GM19099 (cell line): ENCODE results near the gene NFATC2.

Source experiments
- POLR2A ChIP-seq: IDR thresholded peaks from 3 replicates; pipeline ENCODE4 v1.6.1; 2011; ENCODE audit warnings: low read depth; ENCODE audit not compliant: insufficient read length; ENCODE audit errors: extremely low read depth

NFATC2 gene

DNA sequence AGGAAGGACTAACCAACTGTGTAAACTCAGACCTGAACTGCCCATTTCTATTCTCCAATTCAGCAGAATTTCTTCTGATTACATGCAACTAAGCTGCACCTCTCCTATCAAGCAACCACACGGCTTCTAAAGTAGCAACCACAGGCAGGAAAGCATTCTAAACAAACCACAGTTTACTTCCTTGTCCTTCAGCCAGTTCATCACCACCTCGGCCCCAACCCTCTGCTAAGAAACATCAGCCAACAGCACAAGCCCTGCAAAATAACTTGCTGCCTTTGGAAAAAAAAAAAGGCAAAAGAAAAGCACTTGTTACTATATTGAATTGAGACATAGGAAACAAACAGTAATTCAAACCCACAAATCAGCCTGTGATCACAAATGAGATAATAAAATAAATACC lies 140.3 kb downstream of the NFATC2 start:
- no peak for TF ChIP-seq POLR2A

DNA sequence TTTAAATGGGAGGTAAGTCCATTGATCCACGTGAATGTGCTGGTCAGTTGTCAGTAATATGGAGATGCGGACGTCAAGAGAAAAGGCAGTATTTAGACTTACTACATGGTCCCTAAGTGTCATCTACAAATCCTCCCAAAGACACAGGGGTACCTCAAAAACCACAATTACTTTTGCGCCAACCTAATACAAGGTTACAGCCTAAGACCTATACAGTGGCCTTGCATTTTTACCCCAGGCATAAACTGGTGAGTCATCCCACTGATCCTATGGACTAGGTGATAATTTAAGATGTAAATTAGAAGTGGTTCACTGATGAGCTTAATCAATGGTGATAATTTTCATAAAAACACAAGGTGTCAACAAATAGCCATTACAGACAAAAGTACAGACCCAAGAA lies 141.0 kb downstream of the NFATC2 start:
- TF ChIP-seq POLR2A: no peak

DNA sequence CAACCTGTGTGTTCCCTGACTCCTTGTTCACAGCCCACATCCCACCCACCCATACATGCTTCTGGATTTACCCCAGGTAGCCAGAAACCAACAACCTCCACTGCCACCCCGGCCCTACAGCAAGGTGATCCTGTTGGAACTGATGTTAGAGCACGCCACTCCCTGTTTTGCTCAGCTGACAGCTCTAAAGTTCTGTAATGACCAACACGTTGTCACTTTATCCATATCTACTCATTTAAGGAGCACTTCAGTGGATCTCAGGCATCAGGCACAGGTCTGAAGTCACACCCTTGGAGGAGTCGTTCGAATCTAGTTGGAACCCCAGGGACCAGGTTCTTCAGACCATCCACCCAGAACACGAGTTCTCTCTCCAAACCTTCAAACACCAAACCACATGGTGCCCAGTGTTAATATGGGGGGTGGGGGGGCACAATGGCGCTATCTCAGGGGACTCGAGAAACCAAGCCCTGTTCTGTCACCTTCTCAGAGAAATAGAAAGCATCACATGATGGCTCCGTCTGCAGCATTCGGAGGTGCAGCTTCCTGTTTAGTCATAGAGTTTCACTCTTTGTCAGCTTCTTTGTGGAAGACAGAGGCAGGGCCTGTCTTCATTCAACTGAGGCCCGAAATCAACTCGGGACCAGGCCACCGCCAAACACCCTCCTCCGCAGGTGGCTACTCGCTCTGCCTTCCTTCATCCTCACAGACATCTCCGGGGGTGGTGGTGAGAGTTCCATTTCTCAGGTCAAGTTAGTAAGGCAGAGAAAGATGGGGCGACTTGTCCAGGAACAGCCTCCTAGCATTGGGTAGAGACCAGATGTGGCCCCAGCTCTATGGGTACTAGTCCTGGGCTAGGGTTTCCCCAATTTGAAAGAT lies 142.2 kb downstream of the NFATC2 start:
- TF ChIP-seq POLR2A: peak; percentile 58

DNA sequence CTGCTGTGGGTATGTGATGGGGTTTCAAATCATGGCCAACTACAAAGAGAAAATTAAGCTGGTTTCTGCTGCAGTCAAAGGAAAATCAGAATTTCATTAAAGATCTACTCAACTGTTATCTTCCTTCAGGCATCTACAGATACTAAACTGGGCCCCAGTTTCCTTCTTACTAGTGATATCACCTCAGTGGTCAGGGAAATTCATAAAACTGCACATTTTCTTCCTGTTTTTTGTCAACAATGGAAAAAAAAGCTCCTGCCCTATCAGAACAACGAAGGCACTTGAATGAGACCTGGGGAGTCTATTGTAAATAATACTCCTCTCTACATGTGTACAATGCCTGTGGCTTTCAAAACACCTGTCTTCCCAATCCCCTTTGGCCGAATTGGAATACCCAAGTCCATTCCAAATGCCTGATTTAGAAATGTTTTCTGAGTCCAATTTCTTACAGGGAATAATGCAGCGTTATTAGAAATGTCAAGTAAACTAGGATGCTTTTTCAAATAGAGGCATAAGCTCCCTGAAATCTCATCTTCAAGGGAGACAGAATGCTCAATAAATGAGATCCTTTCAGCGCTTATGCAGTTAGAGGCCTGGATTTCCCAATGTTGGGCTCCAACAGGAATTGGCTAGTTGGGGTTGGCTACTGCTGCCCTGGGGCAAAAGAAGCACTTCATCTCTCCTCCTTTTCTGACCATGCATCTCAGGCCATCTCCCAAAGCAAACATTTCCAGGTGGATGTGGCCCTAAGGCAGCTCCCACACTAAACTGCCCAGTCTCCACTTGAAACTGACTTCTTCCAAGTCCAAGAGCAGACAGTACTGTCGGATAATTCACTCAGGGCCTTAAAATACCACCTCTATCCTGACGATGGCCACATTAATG lies 143.3 kb downstream of the NFATC2 start:
- TF ChIP-seq POLR2A: no peak

DNA sequence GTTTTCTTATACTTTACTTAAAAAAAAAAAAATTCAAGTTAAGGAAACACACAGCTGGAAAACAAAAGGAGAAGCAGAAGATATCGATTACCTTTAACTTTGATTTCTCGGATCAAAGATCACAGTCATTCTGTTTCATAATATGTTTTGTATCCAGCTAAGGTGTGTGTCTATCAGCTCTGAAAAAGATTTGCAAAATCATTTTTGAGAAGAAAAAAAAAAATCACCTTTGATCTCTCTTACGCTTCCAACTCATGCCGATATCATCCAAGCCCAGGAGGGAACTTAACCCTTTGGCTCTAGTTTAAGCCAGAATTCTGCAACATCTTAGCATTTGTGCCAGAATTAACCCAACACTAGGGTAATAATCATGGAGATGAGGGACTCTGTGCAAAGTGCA lies 144.0 kb downstream of the NFATC2 start:
- no peak for TF ChIP-seq POLR2A

DNA sequence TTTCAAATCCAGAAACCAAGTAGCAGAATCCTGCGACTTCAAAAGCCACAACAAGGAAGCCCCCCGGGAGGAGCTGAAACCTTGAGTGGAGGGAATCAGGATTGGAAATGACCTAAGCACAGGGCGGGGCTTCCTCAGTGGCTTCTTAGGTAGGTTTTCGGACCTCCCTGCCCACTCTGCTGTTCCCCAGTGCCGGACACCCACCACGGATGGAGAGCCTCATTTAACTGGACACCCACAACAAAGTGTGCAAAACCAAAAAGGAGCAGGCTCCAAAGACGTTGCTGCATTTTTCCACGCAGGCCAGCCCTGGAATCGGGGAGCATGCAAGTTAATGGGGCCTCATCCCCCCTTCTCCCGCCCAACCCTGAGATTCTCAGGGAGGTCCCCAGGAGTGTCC lies 144.4 kb downstream of the NFATC2 start:
- TF ChIP-seq POLR2A: no peak

DNA sequence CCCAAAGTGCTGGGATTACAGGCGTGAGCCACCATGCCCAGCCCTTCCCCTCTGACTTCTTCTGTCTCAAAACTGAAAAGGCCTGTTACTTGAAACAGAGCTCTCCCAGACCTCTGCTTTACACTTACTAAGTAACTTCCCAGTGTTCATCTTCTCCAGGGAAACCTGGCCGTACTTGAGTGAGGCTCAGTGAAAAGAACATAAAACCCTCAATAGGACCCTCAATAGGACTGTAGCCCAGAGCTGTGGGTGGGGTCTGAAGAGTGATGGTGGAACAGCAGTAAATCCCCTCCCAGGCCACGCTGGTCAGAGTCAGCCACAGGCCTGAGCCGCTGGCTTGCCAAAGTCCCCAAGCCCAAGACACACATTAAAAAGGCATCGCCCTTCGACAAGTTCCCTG lies 145.4 kb downstream of the NFATC2 start:
- no peak for TF ChIP-seq POLR2A

DNA sequence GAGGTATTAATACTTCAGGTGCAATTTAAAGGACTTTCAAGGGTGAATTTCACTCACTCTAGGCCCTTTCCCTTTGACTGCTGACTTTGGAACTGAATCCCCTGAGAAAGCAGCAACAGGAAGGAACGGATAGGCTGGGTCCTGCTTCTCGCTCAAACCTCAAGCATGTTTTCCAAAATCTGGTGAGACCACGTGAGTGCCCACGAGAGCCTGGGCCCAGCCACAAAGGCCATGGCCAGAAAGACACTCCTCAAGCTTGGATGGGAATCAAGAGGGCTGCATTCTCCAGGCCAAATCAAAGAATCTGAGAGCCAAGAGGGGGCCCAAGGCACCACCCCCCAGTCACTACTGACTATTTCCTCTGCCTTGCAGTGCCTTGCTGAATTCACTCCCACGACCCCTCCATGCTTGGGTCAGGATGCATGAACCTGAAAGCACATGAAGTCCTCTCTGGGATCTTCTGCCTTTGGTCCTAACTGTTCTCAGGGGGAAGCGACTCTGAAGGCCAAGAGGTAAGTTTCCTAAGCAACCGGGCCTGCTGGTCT lies 146.1 kb downstream of the NFATC2 start:
- TF ChIP-seq POLR2A: no peak

DNA sequence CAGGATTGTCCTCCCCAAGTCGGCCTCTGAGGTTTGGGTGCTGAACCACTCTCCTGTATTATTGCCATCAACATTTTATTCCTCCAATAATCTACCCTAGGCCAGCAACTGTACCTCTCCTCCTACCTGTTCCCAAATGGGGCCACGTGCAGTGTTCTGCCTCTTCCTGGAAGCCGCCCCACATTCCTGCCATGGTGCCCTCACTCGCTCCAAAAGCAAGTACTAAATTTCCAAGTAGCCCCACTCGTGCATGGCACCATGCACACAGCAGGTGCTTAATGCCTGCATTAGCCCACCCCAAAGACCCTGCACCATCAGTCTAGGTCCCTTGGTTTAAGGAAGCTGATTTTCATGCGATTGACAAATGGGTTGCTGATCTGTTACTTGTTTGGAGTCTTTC lies 147.8 kb downstream of the NFATC2 start:
- no peak for TF ChIP-seq POLR2A

DNA sequence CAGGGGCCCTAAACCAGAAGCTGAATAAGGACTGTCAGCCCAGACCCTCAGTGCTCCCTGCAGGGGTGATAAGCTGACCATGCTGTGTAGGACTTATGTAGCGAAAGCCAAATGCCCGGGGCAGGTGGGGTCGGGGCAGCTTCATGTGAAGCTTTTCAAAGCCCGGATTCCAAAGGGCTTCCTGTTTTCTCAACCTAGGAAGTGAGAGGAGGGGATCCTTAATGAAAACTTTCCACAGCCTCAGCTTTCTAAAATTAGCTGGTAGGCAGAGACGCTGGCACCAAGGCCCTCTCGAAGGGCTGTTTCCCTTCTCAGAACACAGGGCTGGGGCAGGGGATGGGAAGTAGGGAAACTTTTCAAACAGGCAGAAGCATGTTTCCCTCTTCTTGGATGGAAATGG lies 148.9 kb downstream of the NFATC2 start:
- TF ChIP-seq POLR2A: no peak

DNA sequence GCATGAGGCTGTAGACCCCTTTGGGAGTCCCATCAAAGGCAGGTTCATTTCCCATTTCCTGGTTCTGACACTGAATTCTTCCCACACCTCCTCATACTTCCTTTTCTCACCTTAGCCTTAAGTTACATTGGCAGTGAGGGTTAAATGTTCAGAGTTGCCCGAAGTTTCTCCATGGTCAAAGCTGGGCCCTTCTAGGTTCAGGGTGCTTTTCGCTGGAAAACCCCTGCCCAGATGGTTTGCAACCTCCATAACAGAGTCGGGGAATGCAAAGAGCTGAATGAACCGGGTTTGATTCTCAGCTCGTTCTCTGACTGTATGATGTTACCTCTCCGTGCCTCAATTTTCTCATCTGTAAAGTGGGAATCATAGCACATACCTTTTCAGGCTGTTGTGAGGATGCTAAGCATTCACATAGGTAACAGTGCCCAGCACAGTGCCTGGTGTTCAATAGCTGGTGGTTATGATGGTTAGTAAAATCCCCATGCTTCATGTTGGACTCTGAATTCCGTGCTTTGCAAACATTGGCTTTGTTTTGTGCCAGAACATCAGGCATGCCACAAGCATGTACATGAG lies 149.8 kb downstream of the NFATC2 start:
- no peak for TF ChIP-seq POLR2A

DNA sequence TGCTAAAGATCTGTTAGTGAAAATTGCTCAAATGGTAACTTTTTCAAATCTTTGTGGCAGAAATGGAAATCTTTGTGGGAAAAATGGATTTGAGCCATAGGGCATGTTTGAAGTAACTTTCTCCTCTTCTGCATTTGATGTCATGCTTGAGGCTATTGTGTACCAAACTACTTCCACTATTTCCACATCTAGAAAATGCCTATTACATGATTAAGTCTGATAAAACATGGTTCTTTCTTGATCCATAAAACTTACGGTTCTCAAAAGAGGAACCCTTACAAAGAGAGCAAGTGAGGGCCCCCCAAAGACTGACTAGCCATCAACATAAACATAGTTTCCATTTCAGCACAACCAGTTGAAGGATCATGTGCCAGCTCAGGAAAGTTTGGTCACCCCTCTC lies 150.6 kb downstream of the NFATC2 start:
- no peak for TF ChIP-seq POLR2A

DNA sequence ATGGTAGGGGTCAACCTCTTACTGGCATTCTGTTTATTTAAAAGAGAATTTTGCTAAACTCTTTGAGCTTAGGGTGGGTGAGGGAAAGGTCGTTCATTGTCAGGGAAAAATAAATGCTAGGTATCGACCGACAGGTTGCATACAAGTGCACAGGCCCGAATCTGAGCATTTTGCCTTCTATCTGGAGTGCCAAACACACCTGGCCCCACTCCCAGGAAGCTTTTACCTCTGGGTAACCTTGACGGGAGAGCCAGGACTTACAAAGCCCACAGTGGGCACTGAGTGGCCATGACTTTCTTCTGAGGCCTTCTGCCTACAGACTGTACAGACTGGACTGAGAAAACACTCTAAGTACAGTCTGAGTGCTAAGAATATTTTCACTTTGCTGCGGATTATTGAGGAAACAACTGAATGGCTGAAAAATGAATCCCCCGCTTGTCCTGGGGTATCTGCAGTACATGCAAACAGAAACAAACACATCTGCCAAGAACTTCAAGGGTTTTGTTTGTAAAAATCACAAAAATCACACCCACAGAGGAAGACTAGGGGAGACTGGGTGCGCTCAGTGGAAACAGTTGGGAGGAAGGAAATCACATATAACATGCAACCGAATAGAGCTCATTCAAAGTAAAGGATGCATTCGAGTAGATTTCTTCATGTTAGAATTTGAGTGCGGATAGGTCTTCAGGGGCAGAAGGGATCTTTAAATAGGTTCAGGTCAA lies 152.8 kb downstream of the NFATC2 start:
- TF ChIP-seq POLR2A: no peak

DNA sequence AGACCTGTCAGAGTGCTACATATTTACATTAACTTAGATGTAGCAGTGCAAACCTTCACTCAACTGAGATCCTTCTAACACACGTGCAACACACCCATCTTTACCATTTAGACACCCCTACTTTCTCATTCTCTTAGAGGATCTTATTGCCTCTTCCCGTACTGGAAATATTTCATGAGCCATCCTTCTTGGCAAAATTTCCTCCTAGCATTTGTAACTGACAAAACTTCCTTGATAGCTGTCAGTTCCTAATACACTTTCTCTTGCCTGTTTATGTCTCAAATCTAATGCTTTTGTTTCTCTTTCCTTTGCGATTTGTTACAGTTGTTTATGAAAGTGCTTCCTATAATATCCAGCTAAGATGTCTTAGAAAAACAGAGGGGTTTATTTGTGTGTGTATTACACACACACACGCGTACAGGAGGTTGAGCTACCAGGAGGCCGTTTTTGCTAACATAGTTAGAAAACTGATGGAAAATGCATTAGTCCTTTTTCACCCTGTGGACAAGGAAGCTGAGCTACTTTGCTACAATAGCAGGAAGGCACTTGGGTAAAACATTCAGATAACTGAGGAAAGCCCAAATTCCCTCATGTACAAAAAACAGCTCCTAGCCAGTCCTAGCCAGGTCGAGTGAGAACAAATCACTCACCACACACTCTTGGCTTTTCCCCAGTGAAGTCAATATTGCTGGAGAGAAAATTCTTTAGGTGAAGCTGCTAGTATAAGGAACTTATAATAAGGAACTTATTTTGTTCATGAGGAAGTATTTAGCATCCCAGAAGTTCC lies 153.6 kb downstream of the NFATC2 start:
- no peak for TF ChIP-seq POLR2A
